HG03103 (cell line): ENCODE measurements around the gene SSC5D.
"Not testable (repeated sequence)": the region's sequence is repeated elsewhere in the genome, so short reads cannot be mapped to it uniquely, and the experiment has no call there.

Experiments used
- ATAC-seq: cut with Tn5 transposase; IDR thresholded peaks from one replicate; pipeline ENCODE4 v1.9.1; 2021; ENCODE audit warnings: low read depth; ENCODE audit not compliant: unreplicated experiment

The SSC5D gene

DNA sequence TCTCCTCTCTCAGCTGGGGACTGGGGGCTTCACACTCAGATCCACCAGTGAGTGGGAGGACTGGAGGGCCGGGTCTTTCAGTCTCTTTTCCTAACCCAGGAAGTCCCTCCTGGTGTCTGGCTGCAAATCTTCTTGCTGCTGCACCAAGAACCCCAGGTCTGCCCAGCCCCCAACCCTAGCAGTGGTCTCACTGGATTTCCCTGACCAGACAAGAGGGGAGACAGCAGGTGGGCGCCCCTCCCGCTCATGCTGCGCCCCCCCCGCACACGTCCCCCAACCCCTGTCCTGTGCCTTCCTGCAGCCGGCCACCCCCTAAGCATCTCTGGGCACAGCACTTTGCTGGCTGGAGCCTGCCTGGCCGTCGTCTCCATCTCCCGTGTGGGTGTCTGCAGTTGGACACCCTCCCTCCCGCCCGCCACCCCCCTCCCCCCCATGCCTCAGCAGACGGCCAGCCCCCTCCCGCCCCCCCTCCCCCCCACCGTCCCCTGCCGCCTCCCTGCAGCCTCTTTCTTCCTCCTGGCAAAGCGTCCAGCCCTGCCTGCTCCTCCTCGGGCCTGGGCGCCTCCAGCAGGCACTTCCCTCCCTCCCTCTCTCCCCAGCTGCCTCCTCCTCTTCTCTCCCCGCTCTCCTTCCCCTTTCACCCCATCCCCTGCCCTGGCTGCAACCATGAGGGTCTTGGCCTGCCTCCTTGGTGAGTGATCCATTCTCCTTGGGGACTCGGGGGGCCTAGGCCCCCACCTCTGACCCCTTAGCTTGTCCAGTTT is at the start of gene SSC5D:
SSC5D (plus strand) TSS at position 513 of the 764 bp plus-strand sequence; CDS start at position 667, 154 bp downstream.
- ATAC-seq = no peak

- ATAC-seq = no peak
These were observed 49.2 kb upstream of the SSC5D start for GRCh38 chr19:55439052-55439451.

GRCh38 chr19:55440411-55441105 is 47.7 kb upstream of the SSC5D start:
- no peak for ATAC-seq

GRCh38 chr19:55441319-55441691 is 46.9 kb upstream of the SSC5D start:
- no peak for ATAC-seq

DNA sequence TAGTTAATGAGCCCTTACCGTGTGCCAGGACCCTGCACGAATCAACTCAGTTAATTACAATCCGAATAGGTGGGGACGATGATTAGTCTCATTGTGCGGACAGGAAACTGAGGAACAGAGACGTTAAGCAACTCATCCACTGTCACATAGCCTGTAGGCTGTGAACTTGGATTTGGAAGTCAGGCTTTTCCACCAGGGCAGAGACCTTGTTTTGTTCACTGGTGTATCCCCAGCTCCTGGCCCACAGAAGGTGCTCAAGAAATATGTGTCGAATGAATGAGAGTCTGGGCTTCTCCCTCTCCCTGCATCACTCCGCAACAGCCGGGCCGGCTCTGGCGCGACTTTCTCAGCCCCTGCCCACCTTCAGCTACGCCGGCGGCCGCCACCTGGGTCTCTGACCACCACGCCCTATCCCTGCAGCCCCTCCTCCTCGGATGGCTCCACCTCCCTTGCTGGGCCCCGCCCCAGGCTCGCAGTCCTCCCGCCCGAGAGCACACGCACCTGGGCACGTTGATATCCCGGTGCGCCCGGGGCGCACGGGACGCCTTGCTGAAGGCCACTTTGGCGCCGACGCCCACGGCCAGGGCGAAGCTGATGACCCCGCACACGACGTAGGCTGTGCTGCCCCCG is 46.4 kb upstream of the SSC5D start:
- no peak for ATAC-seq

- no peak for ATAC-seq
These were observed 45.8 kb upstream of the SSC5D start for GRCh38 chr19:55442372-55442961.

- ATAC-seq = no peak
These were observed 45.0 kb upstream of the SSC5D start, which contains the start of gene SHISA7 for GRCh38 chr19:55443045-55443823. SHISA7 (minus strand) TSS chr19:55443300; CDS start chr19:55442863, 437 bp downstream.

DNA sequence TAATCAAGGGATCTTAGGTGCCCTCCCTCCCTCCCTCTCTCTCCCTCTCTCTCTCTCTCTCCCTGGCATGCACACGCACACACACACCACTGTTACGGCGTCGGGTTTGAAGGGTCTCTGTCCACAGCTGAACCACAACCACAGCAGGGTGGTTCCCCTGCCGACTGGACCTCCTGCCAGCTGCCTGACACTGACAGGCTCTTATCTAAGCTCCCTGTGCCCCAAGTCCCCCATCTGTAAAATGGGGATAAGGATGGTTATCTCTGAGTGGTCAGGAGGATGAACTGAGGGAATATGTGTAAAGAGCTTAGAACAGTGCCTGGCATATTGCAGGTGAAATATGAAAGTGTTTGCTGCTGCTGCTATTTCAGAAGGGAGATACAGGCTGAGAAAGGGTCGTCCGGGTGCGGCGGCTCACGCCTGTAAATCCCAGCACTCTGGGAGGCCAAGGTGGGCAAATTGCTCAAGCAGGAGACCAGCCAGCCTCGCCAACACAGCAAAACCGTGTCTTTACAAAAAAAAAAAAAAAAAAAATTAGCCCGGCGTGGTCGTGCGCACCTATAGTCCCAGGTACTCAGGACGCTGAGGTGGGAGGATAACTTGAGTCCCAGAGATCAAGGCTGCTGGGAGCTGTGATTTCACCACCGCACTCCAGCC is 44.3 kb upstream of the SSC5D start:
- ATAC-seq = no peak

GRCh38 chr19:55444646-55445045 is 43.6 kb upstream of the SSC5D start:
- no peak for ATAC-seq

GRCh38 chr19:55446060-55446459 is 42.2 kb upstream of the SSC5D start:
- ATAC-seq = no peak

DNA sequence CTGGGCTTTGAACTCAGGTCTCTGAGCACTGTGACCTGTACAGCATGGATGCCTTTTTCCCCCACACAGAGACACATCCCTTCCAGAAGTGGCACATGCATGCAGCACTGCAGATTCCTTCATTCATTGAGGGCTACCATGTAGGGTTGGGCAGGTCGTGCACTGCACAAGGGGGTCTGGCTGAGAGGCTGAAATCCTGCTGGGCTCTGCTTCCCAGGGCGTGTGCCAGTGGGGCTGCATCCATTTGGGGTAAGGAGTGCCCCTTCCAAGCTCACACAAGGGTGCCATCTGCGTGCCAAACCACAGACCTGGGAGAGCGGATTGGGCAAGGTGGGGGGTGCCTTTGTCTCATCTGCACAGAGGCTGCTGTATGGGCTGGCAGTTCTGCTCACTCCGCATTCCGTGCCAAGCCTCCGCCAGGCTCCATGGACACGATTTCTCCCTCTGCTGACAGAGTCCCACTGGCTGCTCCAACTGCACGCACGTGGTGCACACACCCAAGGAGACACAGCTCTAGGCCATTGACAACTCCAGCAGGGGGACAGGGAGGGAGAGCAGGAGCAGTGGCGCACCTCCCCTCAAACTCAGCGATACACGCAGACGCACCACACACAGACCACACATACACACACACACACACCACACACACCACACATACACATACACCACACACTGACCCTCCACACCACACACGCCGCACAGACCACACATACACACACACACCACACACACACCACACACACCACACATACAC is 40.6 kb upstream of the SSC5D start:
- no peak for ATAC-seq

- not testable (repeated sequence) for ATAC-seq
These were observed 40.1 kb upstream of the SSC5D start for GRCh38 chr19:55448175-55448490.

DNA sequence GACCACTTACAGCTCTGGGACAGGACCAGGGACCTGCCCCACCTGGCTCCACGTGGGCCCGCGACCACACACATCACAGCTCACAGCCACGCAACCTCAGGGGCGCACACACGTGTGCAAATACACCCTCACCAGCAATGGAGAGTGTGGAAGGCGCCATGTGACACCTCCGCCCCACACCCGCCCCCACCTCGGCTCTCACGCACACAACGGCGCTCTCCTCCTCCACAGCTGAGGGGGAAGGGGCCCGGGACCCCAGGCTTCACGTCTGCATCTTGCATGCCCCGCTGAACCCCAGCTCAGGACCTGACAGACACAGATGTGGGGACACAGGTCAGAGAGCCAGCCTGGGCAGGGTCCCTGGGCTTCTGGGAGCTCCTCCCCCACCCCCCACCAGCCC is 38.8 kb upstream of the SSC5D start:
- ATAC-seq = no peak

GRCh38 chr19:55451163-55451964 is 36.9 kb upstream of the SSC5D start:
- no peak for ATAC-seq

- ATAC-seq = no peak
These were observed 36.1 kb upstream of the SSC5D start for GRCh38 chr19:55451965-55452748.

- no peak for ATAC-seq
These were observed 35.4 kb upstream of the SSC5D start for GRCh38 chr19:55452749-55453346.

DNA sequence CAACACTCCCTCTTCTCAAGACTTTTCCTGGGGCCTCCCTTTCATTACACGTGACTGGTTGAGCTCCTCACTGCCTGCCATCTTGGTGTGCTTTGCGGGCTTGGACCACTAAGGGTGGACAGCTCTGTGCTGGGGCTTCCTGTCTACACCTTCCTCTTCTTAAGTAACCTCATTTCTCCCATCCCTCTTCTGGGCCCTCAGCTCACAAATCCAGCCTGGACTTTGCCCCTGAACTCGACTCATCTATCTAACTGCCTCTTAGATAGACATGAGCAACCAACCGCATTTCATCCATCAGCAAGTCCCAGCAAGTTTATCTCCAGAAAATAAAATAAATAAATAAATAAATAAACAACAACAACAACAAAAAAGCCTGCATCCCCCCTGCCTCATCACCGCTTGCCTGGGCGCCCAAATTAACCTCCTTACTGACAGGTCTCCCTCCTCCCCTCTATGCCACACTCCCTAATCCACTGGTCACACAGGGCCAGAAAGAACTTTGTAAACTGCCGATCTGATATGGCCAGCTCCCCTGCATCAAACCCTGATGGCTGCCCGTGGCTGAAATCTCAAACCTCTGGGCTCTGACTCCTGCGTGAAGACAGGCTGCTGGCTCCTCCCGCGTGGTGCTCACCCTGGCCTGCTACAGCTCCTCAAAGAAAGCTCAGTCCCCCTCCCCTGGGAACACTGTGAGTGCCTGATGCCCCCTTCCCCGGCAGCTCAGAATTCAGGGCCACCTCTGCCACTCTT is 34.5 kb upstream of the SSC5D start:
- ATAC-seq = no peak
